BJ (cell line): ENCODE data around the gene CD93. TPM values are rescaled to one million over a fixed set of nuclear protein-coding genes. Genes with fewer than 3 reads are reported as not detected.

ENCODE experiments used
- CTCF ChIA-PET: fragments of 350-600 bp; formaldehyde crosslinking; extraction: SDS; loops from one replicate; lab custom pipeline; 2021; ENCODE audit warnings: antibody characterized with exemption, inconsistent platforms; lab: Yijun Ruan, JAX
- POLR2A ChIA-PET: fragments of 300-600 bp; sonication (Branson Sonifier 250); formaldehyde crosslinking; extraction: SDS; loops from one replicate; lab custom pipeline; 2021; ENCODE audit warnings: antibody characterized with exemption; lab: Charles Lee
- DNase-seq: peaks from one replicate; pipeline ENCODE4 v3.0.0-alpha.2; 2011; ENCODE audit warnings: low read depth
- H3K27me3 ChIP-seq: 2 replicates; pipeline ENCODE4 v1.6.0; 2011; ENCODE audit warnings: low read length; ENCODE audit not compliant: control insufficient read depth, insufficient read depth
- H3K36me3 ChIP-seq: 2 replicates; pipeline ENCODE4 v1.5.1; 2011; ENCODE audit warnings: low read length; ENCODE audit not compliant: control insufficient read depth, insufficient read depth
- H3K4me3 ChIP-seq: 2 replicates; pipeline ENCODE4 v1.5.1; 2011; ENCODE audit warnings: low read depth, mild to moderate bottlenecking, control low read depth, low read length
- CTCF ChIP-seq: IDR thresholded peaks from 2 replicates; pipeline ENCODE4 v1.5.1; 2011; ENCODE audit warnings: low read depth, mild to moderate bottlenecking, control low read depth, inconsistent platforms, low read length, moderate library complexity; ENCODE audit not compliant: insufficient read depth
- polyA plus RNA-seq: library from polyadenylated mRNA; depleted of rRNA; stranded (reverse); fragments of >200 nt; gene quantifications from 2 replicates; pipeline ENCODE4 v1.2.3, GENCODE V29; 2011

CD93 gene
- polyA plus RNA-seq, 1 experiment, result not detected

DNA sequence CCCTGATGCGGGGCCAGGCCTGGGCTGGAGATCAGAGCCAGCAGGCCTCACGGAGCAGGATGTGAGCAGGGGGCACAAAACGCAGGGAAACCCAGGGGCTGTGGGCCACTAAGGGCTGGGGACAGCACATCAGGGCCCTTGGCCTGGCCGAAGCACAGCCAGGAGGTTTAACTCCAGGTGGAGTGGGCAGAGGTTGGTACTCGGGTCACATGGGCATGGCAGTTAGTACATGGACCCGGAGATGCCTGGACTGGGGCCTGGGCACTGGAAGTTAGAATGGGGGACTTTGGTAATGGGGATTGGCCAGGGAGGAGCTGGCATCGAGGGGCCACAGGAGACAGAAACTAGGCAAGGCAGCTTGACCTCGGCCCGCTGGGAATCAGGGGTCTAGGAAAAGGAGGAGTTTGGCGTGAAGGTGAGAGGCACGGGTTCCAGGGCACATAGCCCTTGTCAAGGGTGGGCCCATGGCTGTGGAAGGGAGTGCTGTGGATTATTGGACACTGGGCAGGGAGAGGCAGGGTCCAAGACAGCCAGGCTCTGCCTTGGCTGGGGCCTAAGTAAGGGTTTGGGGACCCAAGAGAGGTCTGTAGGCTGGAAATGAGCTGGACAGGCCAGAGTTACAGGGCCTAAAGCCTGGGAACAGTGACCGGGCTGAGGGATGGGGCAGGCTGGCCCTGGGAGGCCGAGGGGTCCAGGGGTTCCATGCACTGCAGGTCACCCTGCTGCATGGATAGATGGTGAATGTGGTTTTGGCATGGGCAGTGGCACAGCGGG, 41.6 kb upstream of the CD93 start:
- TF ChIP-seq CTCF, result no peak
- POLR2A ChIA-PET, result no interaction called here

DNA sequence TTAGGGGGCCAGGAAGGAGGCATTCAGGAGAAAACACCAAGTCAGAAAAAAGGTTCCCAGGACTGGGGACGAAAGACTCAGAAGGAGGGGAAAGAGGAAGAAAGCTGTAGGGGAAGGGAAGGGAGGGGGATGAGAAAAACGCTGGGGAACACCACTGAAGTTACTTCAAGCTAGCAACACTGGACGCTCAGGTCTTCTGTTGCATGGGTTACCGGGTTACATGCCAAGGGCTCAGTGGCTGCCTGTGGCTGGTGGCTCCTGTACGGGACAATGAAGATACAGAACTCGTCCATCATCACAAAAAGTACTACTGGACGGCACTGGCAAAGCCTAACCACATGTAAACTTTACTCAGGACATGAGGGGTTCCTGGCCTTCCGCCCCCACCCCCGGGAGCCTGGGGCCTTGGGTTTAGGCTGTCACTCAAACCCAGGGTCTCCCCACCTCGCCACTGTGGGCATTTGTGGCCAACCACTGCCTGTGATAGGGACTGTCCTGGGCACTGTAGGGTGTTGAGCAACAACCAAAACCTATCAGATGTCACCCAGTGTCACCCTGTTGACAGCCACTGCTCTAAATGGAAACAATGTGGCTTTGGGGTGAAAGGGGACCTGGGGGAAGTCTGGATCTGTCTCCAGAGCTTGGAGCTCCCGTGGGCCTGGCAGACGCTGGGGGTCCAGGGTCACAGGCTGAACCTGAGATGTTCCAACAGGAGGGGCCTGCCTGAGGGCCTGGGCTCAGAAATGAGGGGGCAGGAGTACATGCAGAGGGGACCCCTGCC, 40.3 kb upstream of the CD93 start:
- Histone ChIP-seq H3K27me3 (no peaks in the 10 kb centered on the region), H3K4me3 (no peak overlapping the region), H3K36me3 (no peaks in the 10 kb centered on the region)
- POLR2A ChIA-PET, result no interaction called here
- no peak for TF ChIP-seq CTCF
- DNase-seq, result no peak
- CTCF ChIA-PET, result no interaction called here

More for the DNA sequence above, 41.6 kb upstream of the CD93 start:
- DNase-seq, result no peak
- Histone ChIP-seq H3K4me3 (no peak overlapping the region), H3K27me3 (no peaks in the 10 kb centered on the region), H3K36me3 (no peaks in the 10 kb centered on the region)
- CTCF ChIA-PET, result no interaction called here

- Histone ChIP-seq H3K4me3 (no peak overlapping the region), H3K27me3 (no peaks in the 10 kb centered on the region), H3K36me3 (no peaks in the 10 kb centered on the region)
- no peak for TF ChIP-seq CTCF
- POLR2A ChIA-PET, result no interaction called here
- CTCF ChIA-PET, result no interaction called here
- no peak for DNase-seq
These were observed 39.6 kb upstream of the CD93 start for GRCh38 chr20:23125625-23126191.

DNA sequence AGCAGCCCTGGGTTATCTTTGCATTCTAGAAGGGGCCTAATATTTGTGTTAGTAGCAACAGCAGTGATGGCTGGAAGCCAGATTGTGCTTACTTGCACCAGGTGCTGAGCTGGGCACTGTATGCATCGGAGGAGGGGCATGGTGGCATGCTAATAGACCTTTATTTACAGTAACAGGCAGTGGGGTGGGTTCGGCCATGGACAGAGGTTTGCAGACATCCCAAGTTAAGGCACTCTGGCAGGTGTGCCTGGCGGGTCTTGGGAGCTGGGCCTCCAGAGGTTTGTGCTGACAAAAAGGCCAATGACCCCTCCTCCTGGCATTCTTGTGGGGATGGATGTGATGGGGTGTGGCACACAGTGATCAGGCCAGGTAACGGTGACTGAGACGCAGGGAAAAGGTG, 39.0 kb upstream of the CD93 start:
- TF ChIP-seq CTCF, result no peak
- POLR2A ChIA-PET, result no interaction called here
- Histone ChIP-seq H3K4me3 (no peak overlapping the region), H3K36me3 (no peaks in the 10 kb centered on the region), H3K27me3 (no peaks in the 10 kb centered on the region)
- CTCF ChIA-PET, result no interaction called here
- no peak for DNase-seq

DNA sequence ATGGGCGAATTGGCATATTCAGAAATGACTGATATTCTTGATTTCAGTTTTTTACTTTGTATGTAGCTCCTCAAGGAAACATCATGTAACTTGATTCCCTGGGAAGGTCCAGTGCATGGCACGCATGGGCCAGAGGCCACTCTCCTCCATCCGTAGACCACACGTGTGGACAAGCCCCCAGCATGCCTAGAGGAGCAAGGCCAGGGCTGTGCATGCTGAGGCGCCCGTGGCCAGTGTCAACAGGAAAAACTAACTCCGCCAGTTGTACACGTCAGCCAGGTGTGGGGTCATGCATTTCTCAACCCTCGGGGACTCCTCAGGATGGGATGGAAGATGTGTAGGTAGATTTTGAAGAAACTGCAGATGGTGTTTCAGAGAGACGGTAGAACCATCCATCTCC, 37.8 kb upstream of the CD93 start:
- Histone ChIP-seq H3K36me3 (no peaks in the 10 kb centered on the region), H3K4me3 (no peak overlapping the region), H3K27me3 (no peaks in the 10 kb centered on the region)
- TF ChIP-seq CTCF, result no peak
- ChIA-PET POLR2A (no interaction called here), CTCF (interaction anchor here (0.6 kb wide), 1 partner anchor 16 kb away, joined by 3 read pairs; no protein-coding TSS in a partner anchor)
- no peak for DNase-seq
